Measurements from ENCODE around the gene STOML1. TPM values are rescaled to one million over a fixed set of nuclear protein-coding genes. Genes with fewer than 3 reads are reported as not detected.

Gene STOML1
- total and polyA plus RNA-seq, 2 donors from 2014 or later: 15.0 to 22.2 TPM

- no peaks in the 10 kb centered on the region for H3K27me3 ChIP-seq (ENCODE audit: control insufficient read depth, insufficient read depth, low read length)
These were observed 35.4 kb downstream of the STOML1 start for GRCh38 chr15:73956743-73957135.

DNA sequence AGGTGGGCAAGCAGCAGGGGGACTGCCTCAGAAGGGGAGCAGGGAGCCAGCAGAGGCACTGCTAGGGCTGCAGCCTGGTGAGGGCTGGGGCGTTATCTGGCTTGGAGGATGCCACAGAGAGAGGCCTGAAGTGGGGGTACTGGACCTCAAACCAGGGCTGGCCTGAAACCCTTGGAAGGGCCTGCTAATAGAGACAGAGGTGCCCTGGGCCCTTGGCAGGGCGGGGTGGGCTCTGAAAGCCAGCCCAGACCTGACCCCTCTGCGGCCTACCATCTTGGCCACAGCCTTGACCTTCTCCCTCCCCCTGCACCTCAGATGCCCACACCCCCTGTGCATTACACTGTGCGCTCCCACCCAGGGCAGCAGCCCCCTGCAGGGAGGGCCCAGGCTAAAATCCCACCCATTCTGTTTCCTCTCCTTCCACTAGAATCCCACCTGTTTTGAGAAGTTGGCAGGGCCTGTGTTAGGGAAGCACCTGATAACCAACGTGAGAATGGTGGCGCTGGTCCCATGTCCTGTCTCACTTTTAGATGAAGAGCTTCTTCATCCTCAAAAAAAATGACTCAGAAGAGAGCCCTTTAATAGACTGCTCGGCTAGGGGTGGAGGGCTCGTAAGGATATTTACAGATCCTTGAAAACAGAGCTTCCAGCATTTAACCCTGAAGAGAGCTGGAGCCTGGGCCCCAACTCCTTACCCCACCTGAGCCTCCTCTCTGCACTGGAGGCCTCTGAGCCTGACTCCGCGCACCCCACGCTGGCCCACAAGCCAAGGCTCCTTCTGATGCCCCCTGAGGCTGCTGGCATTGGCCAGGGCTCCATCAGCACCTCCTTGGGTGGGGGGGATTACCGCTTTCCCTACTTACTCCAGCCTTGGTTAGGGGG, 36.0 kb downstream of the STOML1 start:
- no peaks in the 10 kb centered on the region for H3K36me3 ChIP-seq (ENCODE audit: control insufficient read depth in 2 of 3, insufficient read depth in 3 of 3, low read length in 3 of 3)
- peak in 1 of 5 donors; percentile 43 for DNase-seq
- H3K27ac ChIP-seq (ENCODE audit: low read depth in 2 of 2, low read length in 2 of 2): no peak overlapping the region
- H3K9ac ChIP-seq (ENCODE audit: low read length in 3 of 3): no peak overlapping the region
- TF ChIP-seq CTCF (IDR thresholded peaks at IDR 0.05; ENCODE audit: borderline replicate concordance, extremely low read depth, insufficient read depth): no peak
- no peaks in the 10 kb centered on the region for H3K9me3 ChIP-seq (ENCODE audit: control insufficient read depth in 2 of 3, insufficient read depth in 1 of 3, low read length in 3 of 3)
- no peak for FAIRE-seq
- H3K4me1 ChIP-seq (ENCODE audit: control insufficient read depth in 2 of 3, insufficient read depth in 2 of 3, low read depth in 1 of 3, low read length in 3 of 3): peaks cover 0 to 11% (median 10%) of the 10 kb centered on the region in 3 donors
- H3K4me3 ChIP-seq (ENCODE audit: low read length in 3 of 3): no peak overlapping the region
- intact Hi-C loops (cut with DNase I): no loop called here
- no peaks in the 10 kb centered on the region for H3K27me3 ChIP-seq (ENCODE audit: control insufficient read depth, insufficient read depth, low read length)

More at GRCh38 chr15:73956743-73957135, 35.4 kb downstream of the STOML1 start:
- Histone ChIP-seq H3K9me3 (ENCODE audit: control insufficient read depth in 2 of 3, insufficient read depth in 1 of 3, low read length in 3 of 3) (no peaks in the 10 kb centered on the region), H3K36me3 (ENCODE audit: control insufficient read depth in 2 of 3, insufficient read depth in 3 of 3, low read length in 3 of 3) (no peaks in the 10 kb centered on the region), H3K4me1 (ENCODE audit: control insufficient read depth in 2 of 3, insufficient read depth in 2 of 3, low read depth in 1 of 3, low read length in 3 of 3) (peaks cover 0 to 6% (median 5%) of the 10 kb centered on the region in 3 donors), H3K4me3 (ENCODE audit: low read length in 3 of 3) (no peak overlapping the region), H3K27ac (ENCODE audit: low read depth in 2 of 2, low read length in 2 of 2) (no peak overlapping the region), H3K9ac (ENCODE audit: low read length in 3 of 3) (no peak overlapping the region)
- DNase-seq (peak in 2 of 5 donors; percentile 32 to 92), FAIRE-seq (no peak)
- intact Hi-C loops (cut with DNase I): no loop called here
- TF ChIP-seq CTCF (IDR thresholded peaks at IDR 0.05; ENCODE audit: borderline replicate concordance, extremely low read depth, insufficient read depth): no peak

- H3K36me3 ChIP-seq (ENCODE audit: control insufficient read depth in 2 of 3, insufficient read depth in 3 of 3, low read length in 3 of 3): no peaks in the 10 kb centered on the region
- no peak overlapping the region for H3K9ac ChIP-seq (ENCODE audit: low read length in 3 of 3)
- no peak overlapping the region for H3K4me3 ChIP-seq (ENCODE audit: low read length in 3 of 3)
- H3K27ac ChIP-seq (ENCODE audit: low read depth in 2 of 2, low read length in 2 of 2): no peak overlapping the region
- DNase-seq (peak in 2 of 5 donors; percentile 29 to 48), FAIRE-seq (no peak)
- H3K4me1 ChIP-seq (ENCODE audit: control insufficient read depth in 2 of 3, insufficient read depth in 2 of 3, low read depth in 1 of 3, low read length in 3 of 3): peaks cover 0 to 11% (median 10%) of the 10 kb centered on the region in 3 donors
- H3K9me3 ChIP-seq (ENCODE audit: control insufficient read depth in 2 of 3, insufficient read depth in 1 of 3, low read length in 3 of 3): no peaks in the 10 kb centered on the region
- TF ChIP-seq CTCF (IDR thresholded peaks at IDR 0.05; ENCODE audit: borderline replicate concordance, extremely low read depth, insufficient read depth): no peak
- no peaks in the 10 kb centered on the region for H3K27me3 ChIP-seq (ENCODE audit: control insufficient read depth, insufficient read depth, low read length)
- intact Hi-C loops (cut with DNase I): no loop called here
These were observed 36.8 kb downstream of the STOML1 start for GRCh38 chr15:73955326-73955725.

Data from kidney (tissue), 14 donors.